Activated CD4-positive, CD25-positive, alpha-beta regulatory T cell (primary cell): ENCODE measurements around the gene ARL14.

Experiments
- DNase-seq, 4 experiments: peaks; one replicate each; lab custom pipeline; 2025; lab: John Stamatoyannopoulos, UW

The ARL14 gene

GRCh38 chr3:160676547-160677303 is at the start of gene ARL14:
Gene ARL14, plus strand, starts transcription at chr3:160677160. Its CDS starts 187 bp downstream, at chr3:160677347.
- DNase-seq, result no peak

DNA sequence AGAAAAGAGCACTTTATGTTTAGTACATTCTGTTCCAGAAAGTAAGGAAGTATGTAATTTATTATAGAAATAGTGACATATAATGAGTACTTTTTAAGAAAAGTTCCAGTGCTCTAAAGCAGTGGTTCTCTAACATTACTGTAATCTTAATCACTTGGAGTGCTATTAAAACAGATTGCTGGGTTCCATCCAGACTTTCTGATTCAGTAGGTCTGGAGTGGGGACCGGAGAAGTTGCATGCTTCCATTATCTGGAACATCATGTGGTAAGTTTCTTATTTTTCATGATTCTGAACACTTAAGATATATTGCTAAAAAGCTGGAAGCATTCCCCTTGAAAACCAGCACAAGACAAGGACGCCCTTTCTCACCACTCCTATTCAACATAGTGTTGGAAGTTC is 47.5 kb upstream of the ARL14 start:
- DNase-seq, result no peak

DNA sequence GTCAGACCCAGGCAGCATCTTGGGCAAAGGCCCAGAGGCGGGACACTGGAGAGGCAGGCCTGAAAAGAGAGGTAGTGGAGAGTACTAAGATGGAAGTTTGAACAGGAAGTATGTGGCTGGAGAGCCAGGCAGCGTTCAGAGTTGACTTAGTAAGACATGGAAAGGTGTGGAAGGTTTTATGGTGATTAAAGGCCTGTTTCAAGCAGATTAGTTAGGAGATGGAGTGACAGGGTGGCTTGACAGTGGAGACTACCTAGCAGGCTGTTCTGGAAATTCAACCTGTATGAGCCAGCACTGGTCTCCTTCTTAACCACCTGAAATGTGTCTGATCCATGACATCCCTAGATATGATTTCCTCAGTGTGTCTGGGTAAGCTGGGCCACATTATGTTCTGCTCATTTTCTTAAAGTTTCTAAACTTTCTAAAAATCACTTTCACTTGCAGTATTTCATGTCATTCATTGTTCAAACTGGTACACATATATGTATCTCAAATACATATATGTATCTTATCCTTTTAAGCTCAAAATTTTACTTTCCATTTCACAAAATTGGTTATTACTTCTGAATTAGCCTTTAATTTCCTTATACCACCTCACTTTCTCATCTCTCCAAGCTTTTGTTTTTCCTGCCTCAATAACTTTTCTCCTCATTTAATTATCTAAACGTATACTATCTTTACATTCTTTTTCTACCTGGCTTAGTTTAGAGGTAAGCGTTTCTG is 43.4 kb upstream of the ARL14 start:
- no peak for DNase-seq

GRCh38 chr3:160635213-160635612 is 41.7 kb upstream of the ARL14 start:
- no peak for DNase-seq

DNA sequence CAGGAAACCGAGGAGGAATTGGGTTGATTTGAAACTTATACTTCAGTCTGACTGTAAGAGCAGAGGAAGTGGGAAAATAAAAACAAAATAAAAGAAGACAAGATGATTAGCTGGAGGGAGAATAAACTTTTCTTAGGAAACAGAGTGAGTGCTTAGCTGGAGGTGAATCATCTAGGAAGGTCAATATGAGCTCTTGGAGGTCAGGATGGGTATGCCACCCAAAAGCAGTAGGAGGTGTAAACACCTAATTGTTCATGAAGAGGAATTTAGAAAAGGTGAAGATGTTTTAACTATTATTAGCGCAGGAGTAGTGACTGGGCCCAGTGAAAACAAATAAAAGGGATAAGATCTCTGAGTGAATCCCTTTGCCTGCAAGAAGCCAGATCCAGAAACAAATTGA is 39.9 kb upstream of the ARL14 start:
- DNase-seq, result no peak

GRCh38 chr3:160638184-160638583 is 38.8 kb upstream of the ARL14 start:
- DNase-seq, result no peak

DNA sequence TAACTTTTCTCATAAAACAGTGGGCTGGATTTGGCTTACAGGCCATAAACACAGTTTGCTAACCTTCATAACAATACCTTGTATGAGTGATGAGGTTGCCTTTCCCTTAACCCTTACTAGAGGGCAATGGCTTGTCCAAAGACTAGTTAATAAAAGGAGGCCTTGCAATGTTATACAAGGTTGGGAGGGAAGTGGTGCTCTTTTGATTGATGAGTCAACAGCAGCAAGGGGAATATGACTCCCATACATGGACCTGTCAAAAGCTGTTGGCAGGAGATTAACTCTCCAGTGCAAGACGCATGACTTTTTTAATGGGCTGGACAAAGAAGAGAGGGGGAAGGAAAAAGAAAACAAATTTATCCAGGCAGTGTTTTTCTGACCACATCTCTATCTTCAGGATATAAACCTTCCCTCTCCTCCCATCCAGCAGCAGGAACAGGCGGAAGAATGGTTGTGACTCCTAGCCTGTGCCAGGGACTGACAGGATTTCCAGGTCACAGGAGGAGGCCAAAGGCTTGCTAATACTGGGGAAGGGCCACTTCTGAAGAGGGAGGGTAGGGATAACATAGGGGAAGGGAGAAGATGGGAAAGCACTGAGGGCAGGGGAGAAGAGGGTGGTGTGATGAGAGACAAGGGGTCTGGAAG is 35.2 kb upstream of the ARL14 start:
- DNase-seq, result no peak

GRCh38 chr3:160643994-160644393 is 33.0 kb upstream of the ARL14 start:
- DNase-seq, result no peak

DNA sequence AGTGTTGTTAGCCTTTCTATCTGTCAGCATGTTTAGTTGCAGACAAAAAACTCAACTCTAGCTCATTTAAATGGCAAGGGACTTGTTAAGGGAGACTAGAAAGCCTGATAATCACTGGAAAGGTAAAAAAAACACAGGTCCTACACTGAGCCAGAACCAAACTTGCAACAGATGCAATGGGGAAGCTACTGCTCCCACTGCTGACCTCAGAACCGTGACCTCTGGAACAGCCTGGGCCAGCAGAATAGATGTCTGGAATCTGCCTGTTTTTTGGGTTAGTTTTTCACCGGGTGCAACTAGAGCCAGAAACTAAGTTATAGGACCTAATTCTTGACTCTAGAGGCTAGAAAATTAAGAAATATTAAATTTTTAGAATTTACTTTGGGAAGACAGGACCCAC is 32.5 kb upstream of the ARL14 start:
- no peak for DNase-seq

- DNase-seq, result no peak
These were observed 28.3 kb upstream of the ARL14 start for GRCh38 chr3:160648701-160649100.

DNA sequence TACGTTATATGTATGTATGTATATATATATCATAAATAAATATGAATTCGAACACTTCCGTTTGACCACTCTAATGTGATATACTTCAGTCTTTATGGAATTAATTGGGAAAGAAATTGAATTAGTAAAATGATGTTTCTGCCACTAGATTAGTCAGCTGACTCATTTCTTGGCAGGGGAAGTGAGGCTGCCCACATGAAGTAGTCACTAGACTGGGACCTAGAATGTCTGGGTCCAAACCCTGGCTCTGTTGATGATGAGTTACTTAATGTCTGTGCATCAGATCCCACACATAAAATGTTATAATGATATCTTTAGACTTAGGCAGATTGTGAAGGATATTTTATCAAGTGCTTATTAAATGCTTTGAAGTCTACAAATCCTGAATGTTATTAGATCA is 27.4 kb upstream of the ARL14 start:
- no peak for DNase-seq

DNA sequence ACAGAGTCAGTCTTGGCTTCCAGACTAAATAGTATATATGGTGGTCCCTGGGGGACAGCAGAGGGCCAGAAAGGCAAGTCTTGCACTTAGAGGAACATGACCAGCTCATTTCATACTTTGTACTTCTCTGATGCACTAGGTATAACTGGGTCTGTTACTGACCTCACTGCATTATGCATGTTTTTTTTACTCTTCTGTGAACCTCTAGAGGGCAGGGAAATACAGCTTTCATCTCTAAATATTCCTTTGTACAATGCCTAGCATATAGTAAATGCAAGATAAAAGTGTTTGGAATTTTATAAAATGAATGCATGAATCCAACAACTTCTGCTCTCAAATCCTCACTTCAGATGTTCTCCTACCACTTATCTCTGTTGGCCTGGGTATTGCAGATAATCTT is 23.4 kb upstream of the ARL14 start:
- no peak for DNase-seq

DNA sequence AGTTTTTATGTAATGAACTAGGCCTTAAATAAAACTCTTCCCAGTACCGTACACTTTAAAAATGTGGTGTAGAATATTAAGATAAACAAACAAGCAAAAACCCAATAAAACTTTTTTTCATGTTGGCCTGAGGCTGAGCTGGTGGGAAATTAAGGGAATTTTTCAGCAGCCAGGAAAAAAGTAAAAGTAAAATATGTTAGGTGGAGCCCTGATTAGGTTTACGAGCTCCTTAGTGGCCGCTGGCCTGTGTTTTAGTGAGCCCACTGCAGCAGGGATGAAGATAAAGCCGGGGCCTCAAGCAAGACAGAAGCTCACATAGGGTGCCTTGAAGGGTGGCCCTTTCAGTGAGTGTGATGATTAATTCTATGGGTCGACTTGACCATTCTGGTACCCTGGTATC is 16.1 kb upstream of the ARL14 start:
- no peak for DNase-seq

DNA sequence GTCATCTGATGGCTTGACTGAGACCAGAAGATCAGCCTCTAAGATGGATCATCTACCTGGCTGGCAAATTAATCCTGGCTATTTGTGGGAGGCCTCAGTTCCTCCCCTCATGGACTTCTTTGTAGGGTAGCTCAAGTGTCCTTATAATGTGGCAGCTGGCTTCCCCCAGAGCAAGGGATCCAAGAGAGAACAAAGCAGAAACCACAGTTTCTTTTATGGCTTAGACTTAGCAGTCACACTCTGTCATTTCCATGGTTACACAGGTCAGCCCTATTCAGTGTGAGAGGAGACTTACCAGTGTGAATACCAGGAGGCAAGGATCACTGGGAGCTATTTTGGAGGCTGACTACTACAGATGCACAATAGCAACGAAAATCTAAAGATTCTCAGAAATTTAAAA is 15.3 kb upstream of the ARL14 start:
- DNase-seq, result no peak

DNA sequence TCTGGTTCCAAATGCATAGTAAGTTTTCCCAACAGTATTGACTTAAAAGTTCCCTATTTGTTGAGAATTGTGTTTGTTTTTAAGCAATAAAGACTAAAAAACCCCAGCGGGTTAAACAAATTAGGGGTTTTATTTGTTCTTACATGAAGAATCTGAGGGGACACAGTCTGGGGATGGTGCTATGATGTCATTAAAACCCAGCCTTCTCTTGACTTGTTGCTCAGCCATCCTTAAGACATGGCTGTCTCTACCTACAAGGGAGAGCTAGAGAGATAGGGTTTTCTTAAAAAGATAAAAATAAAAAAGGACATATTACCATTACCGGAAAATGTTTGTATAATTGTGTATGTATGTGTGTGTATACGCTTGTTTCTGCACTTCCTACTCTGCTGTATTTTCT is 11.7 kb upstream of the ARL14 start:
- no peak for DNase-seq

- no peak for DNase-seq
These were observed 11.0 kb upstream of the ARL14 start for GRCh38 chr3:160665784-160666526.

- no peak for DNase-seq
These were observed 9.5 kb upstream of the ARL14 start for GRCh38 chr3:160667452-160667851.

DNA sequence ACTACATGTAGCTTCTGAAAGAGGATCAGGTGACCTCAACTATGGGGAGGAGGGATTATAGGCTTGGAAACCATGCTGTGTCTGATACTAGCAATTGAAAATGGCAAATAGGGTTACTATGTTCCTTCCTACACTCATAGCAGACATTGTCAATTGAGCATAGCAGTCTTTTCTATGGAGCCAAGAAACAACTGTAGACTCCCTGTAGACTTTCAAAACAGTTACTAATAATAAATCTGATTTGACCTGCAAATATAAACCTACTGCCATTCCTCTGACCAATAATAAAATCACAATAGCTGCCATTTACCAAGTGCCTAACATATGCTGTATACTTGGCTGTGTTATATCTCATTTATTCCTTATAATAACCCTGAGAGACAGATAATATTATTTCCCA is 8.5 kb upstream of the ARL14 start:
- DNase-seq, result no peak

DNA sequence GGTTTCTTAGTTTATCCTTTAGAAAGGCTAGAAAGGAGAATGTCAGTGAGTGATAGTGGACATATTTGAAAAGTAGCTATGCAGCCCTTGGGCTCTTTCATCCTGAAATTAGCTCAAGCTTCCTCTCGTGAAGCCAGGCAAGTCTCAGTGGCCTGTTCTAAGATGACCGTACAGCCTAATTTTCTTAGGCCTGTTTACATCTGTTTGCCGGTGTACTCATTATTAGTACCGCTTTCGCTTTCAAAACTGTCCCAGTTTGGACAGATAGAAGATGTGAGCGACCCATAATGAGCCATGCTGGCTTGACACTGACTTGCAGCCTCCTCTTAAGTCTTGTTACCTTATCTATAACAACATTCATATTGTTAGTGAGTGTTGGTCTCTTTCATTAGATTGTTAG is 5.7 kb upstream of the ARL14 start:
- DNase-seq, result no peak

- DNase-seq, result no peak
These were observed 5.0 kb upstream of the ARL14 start for GRCh38 chr3:160671995-160672394.

GRCh38 chr3:160673188-160673587 is 3.8 kb upstream of the ARL14 start:
- no peak for DNase-seq

GRCh38 chr3:160675566-160676124 is 1.3 kb upstream of the ARL14 start:
- DNase-seq, result no peak
